Activated T-cell treated with anti-CD3 and anti-CD28 coated beads, Interleukin-2, amount 50 U/mL, for 4 hours (primary cell): ENCODE results near the gene KLHDC2. TPM values are rescaled to one million over a fixed set of nuclear protein-coding genes. Genes with fewer than 3 reads are reported as not detected.
"Not testable (repeated sequence)": the region's sequence is repeated elsewhere in the genome, so short reads cannot be mapped to it uniquely, and the experiment has no call there.

Source experiments
- ATAC-seq, 2 donors: fragments of 200-7000 bp; cut with Tn5 transposase; one replicate each; pipeline ENCODE4 v1.10.0; 2021
- DNase-seq: peaks from one replicate; pipeline ENCODE4 v3.0.0-alpha.2; 2020
- H3K27me3 Mint-ChIP-seq: one replicate; pipeline ENCODE4 v1.8.0; 2021; ENCODE audit warnings: low read depth, mixed read lengths
- H3K36me3 Mint-ChIP-seq: one replicate; pipeline ENCODE4 v1.8.0; 2022; ENCODE audit warnings: mixed read lengths; ENCODE audit not compliant: insufficient read depth
- H3K4me1 Mint-ChIP-seq: one replicate; pipeline ENCODE4 v1.8.0; 2021; ENCODE audit warnings: low read depth, mixed read lengths
- H3K4me3 Mint-ChIP-seq: one replicate; pipeline ENCODE4 v1.8.0; 2021; ENCODE audit warnings: mild to moderate bottlenecking, moderate library complexity, mixed read lengths
- H3K9me3 Mint-ChIP-seq: one replicate; pipeline ENCODE4 v1.8.0; 2021; ENCODE audit warnings: mixed read lengths
- total RNA-seq, 3 donors: library from RNA; stranded (reverse); gene quantifications; one replicate each; pipeline ENCODE4 v1.2.1, GENCODE V29; 2021

The KLHDC2 gene
- total RNA-seq, 3 donors from 2014 or later, result 19.0 to 23.4 (median 22.5) TPM

GRCh38 chr14:49768301-49769121 lies 558 bp downstream of the KLHDC2 start:
- H3K27me3 Mint-ChIP-seq, result no peaks in the 10 kb centered on the region
- peak; percentile 58 for DNase-seq
- H3K36me3 Mint-ChIP-seq, result peaks cover 2% of the 10 kb centered on the region
- ATAC-seq, result peak; percentile 68 to 73
- peak overlapping the region; percentile 96 for H3K4me3 Mint-ChIP-seq
- H3K9me3 Mint-ChIP-seq, result no peaks in the 10 kb centered on the region
- peaks cover 32% of the 10 kb centered on the region for H3K4me1 Mint-ChIP-seq

DNA sequence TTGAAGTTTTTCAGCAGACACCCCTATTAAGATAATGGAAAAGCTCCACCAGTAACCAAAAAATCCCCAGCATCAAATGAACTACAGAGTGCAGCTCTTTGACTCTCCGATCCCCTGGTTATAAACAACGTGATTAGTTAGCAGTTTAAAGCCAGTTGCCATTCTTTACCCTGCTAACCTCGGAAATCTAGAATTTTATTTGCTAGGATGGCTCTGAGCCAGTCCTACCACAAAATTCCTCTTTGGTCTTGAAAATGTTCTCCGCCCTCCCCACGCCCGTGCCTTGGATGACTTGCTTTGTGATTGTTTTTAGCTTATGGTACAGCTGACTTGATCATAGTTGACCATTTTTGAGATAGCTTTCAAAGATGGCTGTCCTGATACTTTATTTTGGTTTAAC lies 1.2 kb downstream of the KLHDC2 start:
- no peak for DNase-seq
- Mint-ChIP-seq H3K4me1 (peaks cover 32% of the 10 kb centered on the region), H3K27me3 (no peaks in the 10 kb centered on the region), H3K9me3 (no peaks in the 10 kb centered on the region), H3K4me3 (peak overlapping the region; percentile 96), H3K36me3 (peaks cover 2% of the 10 kb centered on the region)
- ATAC-seq, result no peak

DNA sequence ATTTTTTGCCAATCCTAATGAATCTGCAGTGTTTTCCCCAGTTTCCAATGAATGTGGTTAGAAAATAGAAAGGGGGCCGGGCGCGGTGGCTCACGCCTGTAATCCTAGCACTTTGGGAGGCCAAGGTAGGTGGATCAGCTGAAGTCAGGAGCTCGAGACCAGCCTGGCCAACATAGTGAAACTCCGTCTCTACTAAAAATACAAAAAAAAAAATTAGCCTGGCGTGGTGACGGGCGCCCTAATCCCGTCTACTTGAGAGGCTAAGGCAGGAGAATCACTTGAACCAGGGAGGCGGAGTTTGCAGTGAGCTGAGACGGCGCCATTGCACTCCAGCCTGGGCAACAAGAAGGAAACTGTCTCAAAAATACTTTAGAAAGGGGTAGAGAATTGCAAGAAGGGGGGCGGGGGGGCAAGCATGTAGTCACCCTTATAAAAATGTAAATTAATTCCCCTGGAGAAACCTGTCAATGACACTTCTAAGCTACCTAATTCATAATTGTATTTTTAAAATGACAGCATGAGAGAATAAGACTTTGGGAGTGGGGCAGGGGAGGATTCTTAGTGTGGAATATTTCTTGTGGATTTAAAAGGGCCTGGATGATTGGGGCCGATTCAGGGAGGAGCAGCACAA lies 1.7 kb downstream of the KLHDC2 start:
- no peak for ATAC-seq
- Mint-ChIP-seq H3K4me3 (peak overlapping the region; percentile 96), H3K4me1 (peaks cover 32% of the 10 kb centered on the region), H3K9me3 (no peaks in the 10 kb centered on the region), H3K36me3 (peaks cover 4% of the 10 kb centered on the region), H3K27me3 (no peaks in the 10 kb centered on the region)
- DNase-seq, result no peak

DNA sequence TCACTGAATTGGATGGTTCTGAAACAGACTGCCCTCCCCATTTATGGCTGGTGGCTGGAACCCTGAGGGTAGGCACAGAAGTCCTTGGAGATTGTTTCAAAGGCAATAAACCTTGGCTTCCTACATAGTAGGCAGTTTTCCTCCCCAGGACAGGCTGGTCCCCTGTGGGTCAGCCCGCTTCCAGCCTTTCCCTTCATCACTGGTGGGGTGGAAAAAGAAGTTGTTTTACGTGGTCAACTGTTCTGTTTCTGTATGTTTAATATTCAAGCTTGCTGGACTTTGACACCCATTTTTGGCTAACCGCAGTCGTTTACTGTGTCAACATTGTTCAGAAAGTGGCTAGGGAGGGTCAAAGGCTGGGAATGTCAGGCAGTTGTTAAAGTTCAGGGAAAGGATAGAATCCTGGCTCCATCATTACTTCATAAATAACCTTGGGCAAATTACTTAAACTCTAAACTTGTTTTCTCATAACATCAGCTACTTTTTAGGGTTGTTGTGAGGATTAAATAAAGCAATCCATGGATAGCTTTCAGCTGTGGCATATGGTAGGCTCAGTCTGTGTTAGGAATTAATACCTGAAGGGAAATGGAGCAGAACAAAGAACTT lies 2.4 kb downstream of the KLHDC2 start:
- Mint-ChIP-seq H3K9me3 (no peaks in the 10 kb centered on the region), H3K27me3 (no peaks in the 10 kb centered on the region), H3K36me3 (peaks cover 11% of the 10 kb centered on the region), H3K4me1 (peaks cover 37% of the 10 kb centered on the region), H3K4me3 (peak overlapping the region; percentile 20)
- ATAC-seq (no peak), DNase-seq (no peak)

DNA sequence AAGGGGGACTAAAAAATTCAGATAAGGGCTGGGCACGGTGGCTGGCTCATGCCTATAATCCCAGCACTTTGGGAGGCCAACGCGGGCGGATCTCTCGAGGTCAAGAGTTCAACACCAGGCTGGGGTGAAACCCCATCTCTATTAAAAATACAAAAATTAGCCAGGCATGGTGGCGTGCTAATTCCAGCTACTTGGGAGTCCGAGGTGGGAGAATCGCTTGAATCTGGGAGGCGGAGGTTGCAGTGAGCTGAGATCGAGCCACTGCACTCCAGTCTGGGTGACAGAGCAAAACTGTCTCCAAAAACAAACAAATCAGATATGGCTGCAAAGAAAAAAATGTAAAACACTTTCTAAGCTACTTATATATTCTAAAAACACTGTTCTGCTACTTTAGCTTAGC lies 3.7 kb downstream of the KLHDC2 start:
- peaks cover 18% of the 10 kb centered on the region for H3K36me3 Mint-ChIP-seq
- H3K27me3 Mint-ChIP-seq, H3K4me3 Mint-ChIP-seq, DNase-seq, ATAC-seq, H3K9me3 Mint-ChIP-seq: not testable (repeated sequence)
- peaks cover 37% of the 10 kb centered on the region for H3K4me1 Mint-ChIP-seq

GRCh38 chr14:49774106-49774505 lies 6.2 kb downstream of the KLHDC2 start:
- H3K36me3 Mint-ChIP-seq, result peaks cover 22% of the 10 kb centered on the region
- H3K27me3 Mint-ChIP-seq, result no peaks in the 10 kb centered on the region
- peaks cover 26% of the 10 kb centered on the region for H3K4me1 Mint-ChIP-seq
- H3K9me3 Mint-ChIP-seq, result no peaks in the 10 kb centered on the region
- ATAC-seq (no peak), DNase-seq (no peak)
- H3K4me3 Mint-ChIP-seq, result no peak overlapping the region

DNA sequence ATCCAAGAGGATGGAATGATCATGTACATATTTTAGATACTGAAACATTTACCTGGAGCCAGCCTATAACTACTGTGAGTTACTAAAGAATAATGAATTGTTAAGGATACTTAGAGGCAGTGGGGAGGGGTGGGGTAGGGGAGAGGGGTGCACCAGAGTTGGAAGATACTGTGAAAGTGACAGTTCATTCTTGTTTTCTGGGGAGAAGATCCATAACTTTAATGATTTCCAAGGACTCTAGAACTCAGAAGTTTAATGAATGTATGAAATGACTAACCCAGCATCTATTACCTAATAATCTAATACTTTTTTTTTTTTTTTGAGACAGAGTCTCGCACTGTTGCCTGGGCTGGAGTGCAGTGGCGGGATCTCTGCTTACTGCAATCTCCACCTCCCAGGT lies 10.5 kb downstream of the KLHDC2 start:
- no peaks in the 10 kb centered on the region for H3K9me3 Mint-ChIP-seq
- no peak for ATAC-seq
- H3K4me3 Mint-ChIP-seq, result no peak overlapping the region
- peaks cover 6% of the 10 kb centered on the region for H3K4me1 Mint-ChIP-seq
- no peak for DNase-seq
- H3K36me3 Mint-ChIP-seq, result peaks cover 37% of the 10 kb centered on the region
- no peaks in the 10 kb centered on the region for H3K27me3 Mint-ChIP-seq

GRCh38 chr14:49781040-49781439 lies 13.1 kb downstream of the KLHDC2 start:
- H3K36me3 Mint-ChIP-seq, result peaks cover 34% of the 10 kb centered on the region
- not testable (repeated sequence) for H3K4me3 Mint-ChIP-seq, DNase-seq, H3K27me3 Mint-ChIP-seq, ATAC-seq, H3K9me3 Mint-ChIP-seq, H3K4me1 Mint-ChIP-seq

DNA sequence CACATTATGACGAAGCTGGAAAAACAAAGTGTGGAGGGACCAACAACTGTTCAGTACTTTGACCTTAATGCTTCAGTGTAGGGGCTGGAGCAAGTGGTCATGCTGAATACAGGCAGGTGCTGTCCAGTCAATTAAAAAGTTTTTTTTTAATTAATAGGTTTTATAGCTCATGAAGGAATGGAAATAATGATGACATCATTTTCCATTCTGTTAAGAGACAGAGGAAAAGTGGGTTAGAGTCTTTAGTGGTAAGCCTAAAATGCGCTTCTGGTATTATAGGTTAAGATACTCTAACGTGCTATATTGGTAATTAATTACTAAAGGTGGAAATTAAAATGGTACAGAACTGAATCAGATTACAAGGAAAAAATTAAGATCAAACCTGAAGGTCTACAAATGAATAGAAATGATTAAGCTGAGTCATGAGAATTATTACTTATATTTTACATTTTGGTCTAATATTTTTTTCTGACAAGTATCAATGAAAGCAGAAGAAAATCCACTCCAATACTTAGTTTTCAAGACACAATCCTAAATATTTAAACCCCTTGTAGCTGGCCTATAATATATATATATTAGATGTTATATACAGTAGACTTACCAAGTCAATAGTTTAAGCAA lies 15.6 kb downstream of the KLHDC2 start:
- ATAC-seq, result no peak
- no peaks in the 10 kb centered on the region for H3K4me1 Mint-ChIP-seq
- H3K27me3 Mint-ChIP-seq, result no peaks in the 10 kb centered on the region
- DNase-seq, result no peak
- H3K4me3 Mint-ChIP-seq, result no peak overlapping the region
- H3K36me3 Mint-ChIP-seq, result peaks cover 34% of the 10 kb centered on the region
- H3K9me3 Mint-ChIP-seq, result no peaks in the 10 kb centered on the region

- ATAC-seq, result no peak
- Mint-ChIP-seq H3K4me3 (no peak overlapping the region), H3K36me3 (peaks cover 27% of the 10 kb centered on the region)
Observed at GRCh38 chr14:49786315-49786714, 18.4 kb downstream of the KLHDC2 start.

DNA sequence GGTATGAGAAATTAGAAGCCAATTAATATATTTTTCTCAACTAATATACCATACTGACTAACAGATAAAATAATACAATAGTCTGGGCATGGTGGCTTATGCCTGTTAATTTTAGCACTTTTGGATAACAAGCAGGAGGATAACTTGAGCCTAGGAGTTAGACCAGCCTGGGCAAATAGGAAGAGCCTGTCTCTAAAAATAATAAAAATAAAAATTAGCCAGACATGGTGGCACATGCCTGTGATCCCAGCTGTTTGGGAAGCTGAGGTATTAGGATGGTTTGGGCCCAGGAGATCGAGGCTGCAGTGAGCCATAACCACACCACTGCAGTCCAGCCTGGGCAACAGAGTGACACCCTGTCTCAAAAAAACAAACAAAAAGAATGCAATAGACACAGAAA lies 24.7 kb downstream of the KLHDC2 start:
- no peak for ATAC-seq
- Mint-ChIP-seq H3K9me3 (no peaks in the 10 kb centered on the region), H3K4me1 (no peaks in the 10 kb centered on the region), H3K27me3 (no peaks in the 10 kb centered on the region), H3K4me3 (no peak overlapping the region), H3K36me3 (peaks cover 33% of the 10 kb centered on the region)
- DNase-seq, result no peak

More at GRCh38 chr14:49786315-49786714, 18.4 kb downstream of the KLHDC2 start:
- no peaks in the 10 kb centered on the region for H3K27me3 Mint-ChIP-seq
- no peaks in the 10 kb centered on the region for H3K9me3 Mint-ChIP-seq
- no peaks in the 10 kb centered on the region for H3K4me1 Mint-ChIP-seq
- no peak for DNase-seq

GRCh38 chr14:49796025-49796424 lies 28.1 kb downstream of the KLHDC2 start:
- Mint-ChIP-seq H3K9me3 (no peaks in the 10 kb centered on the region), H3K4me1 (no peaks in the 10 kb centered on the region), H3K36me3 (peaks cover 42% of the 10 kb centered on the region), H3K4me3 (no peak overlapping the region), H3K27me3 (no peaks in the 10 kb centered on the region)
- DNase-seq, result no peak
- no peak for ATAC-seq

DNA sequence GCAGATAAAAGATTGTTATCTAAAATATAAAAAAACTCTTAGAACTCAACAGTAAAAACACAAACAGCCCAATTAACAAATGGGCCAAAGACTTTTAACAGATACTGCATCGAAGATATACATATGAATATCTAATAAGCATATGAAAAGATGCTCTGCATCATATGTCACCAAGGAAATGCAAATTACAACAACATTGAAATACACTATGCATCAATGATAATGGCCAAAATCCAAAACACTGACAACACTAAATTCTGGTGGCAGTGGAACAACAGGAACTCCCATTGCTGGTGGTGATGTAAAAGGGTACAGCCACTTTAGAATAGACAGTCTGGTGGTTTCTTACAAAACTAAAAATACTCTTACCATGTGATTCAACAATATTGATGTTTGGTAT lies 40.8 kb downstream of the KLHDC2 start:
- no peaks in the 10 kb centered on the region for H3K27me3 Mint-ChIP-seq

GRCh38 chr14:49816118-49816517 lies 48.2 kb downstream of the KLHDC2 start:
- not testable (repeated sequence) for ATAC-seq, H3K4me1 Mint-ChIP-seq, H3K4me3 Mint-ChIP-seq, H3K27me3 Mint-ChIP-seq, DNase-seq
- Mint-ChIP-seq H3K9me3 (peaks cover 14% of the 10 kb centered on the region), H3K36me3 (peaks cover 63% of the 10 kb centered on the region)

More for the DNA sequence above, 40.8 kb downstream of the KLHDC2 start:
- Mint-ChIP-seq H3K9me3 (peaks cover 8% of the 10 kb centered on the region), H3K36me3 (peaks cover 43% of the 10 kb centered on the region), H3K4me3 (no peak overlapping the region), H3K4me1 (peaks cover 6% of the 10 kb centered on the region)
- DNase-seq, result no peak
- ATAC-seq, result no peak
